GM12874 (cell line): ENCODE data around the gene PAM.

Source experiments
- TF ChIP-seq, protein P1 (sequence below): IDR thresholded peaks from 2 replicates; pipeline ENCODE4 v1.5.1; 2011; ENCODE audit warnings: low read depth, mild to moderate bottlenecking, control low read depth, low read length, moderate library complexity; ENCODE audit not compliant: insufficient read depth

PAM gene

DNA sequence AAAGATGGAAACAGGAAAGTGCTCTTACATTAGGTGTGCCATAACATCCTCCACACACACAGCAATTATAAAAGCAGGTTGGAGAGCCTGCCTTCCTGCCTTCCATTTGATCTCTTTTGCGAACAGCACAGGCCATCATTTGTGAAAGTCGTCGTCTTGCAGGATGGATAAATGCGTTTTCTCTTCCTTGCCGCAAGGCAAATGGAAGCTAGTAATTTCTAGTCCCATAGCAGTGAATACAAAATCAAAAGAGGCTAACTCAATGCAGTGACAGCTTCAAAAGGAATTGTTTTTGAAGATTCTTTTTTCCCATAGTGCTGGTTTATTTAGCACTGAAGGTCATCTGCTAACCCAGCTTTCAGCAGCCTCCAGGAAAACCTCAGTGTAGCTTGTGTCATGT is 186.0 kb downstream of the PAM start:
- TF ChIP-seq, protein P1, sequence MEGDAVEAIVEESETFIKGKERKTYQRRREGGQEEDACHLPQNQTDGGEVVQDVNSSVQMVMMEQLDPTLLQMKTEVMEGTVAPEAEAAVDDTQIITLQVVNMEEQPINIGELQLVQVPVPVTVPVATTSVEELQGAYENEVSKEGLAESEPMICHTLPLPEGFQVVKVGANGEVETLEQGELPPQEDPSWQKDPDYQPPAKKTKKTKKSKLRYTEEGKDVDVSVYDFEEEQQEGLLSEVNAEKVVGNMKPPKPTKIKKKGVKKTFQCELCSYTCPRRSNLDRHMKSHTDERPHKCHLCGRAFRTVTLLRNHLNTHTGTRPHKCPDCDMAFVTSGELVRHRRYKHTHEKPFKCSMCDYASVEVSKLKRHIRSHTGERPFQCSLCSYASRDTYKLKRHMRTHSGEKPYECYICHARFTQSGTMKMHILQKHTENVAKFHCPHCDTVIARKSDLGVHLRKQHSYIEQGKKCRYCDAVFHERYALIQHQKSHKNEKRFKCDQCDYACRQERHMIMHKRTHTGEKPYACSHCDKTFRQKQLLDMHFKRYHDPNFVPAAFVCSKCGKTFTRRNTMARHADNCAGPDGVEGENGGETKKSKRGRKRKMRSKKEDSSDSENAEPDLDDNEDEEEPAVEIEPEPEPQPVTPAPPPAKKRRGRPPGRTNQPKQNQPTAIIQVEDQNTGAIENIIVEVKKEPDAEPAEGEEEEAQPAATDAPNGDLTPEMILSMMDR: no peak

DNA sequence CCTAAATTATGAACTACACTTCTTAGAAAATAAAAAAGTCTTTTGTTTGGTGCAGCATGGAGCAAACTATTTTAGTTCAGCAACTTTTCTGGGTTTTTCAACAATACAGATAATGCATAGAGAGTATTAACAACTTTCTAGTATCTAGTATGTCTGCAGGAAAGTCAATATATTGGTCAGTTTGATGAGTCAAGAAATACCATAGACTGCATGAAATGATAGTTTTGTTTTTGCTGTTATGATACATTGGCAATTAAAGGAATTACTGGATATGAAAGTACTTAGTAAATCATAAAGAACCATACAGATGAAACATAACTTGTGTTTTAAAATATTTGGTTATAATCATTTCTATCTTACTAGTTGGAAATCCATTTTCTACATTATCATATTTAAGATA is 191.3 kb downstream of the PAM start:
- TF ChIP-seq, protein P1: no peak

DNA sequence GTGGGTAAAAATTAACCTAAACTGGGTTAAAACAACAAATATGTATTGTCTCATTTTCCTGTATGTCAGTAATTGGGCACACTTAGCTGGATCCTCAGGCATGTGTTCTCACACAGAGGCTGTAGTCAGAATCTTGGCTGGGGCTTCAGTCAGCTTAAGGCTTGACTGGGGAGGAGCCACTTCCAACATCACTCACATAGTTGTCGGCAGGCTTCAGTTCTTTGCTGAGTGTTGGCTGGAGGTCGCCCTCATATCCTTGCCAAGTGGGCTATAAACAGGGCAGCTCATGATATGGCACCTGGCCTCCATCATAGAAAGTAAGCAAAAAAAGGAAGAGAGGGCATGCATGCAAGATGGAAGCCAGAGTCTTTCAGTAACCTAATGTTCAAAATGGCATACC is 191.9 kb downstream of the PAM start:
- TF ChIP-seq, protein P1: no peak

DNA sequence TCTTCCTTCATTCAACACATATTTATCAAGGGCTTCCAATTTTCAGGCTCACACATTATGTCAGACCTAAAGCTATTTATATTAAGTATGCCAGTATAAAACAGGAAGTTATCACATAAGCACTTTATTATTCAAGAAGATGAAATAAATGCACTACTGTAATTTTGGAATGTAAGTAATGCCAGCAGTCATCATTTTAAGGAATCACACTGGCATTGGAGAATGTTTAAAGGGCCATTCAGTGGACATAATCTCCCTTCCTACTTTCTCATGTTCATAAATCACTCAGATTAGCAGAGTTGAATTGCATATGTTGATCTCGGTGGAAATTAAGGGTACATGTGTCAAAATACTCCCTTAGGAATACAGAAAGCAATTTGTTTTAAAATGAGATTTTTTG is 200.4 kb downstream of the PAM start:
- TF ChIP-seq, protein P1: no peak

DNA sequence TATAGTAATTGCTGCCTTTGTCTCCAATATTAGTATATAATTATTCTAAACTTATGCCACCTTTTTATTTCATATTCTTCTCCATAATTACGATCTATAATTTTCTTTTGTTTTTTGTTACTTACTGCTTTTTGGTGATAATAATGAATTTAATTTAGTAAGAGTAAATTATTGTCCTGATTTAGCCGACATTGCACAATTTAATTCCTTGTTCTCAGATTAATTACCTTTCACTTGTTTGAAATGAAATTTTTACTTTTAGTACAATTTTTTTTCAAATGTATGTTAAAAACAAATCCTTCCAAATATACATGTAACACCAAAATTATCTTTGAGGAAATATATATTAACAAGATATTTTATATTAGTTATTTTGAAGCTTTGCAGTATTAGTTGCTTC is 201.5 kb downstream of the PAM start:
- TF ChIP-seq, protein P1: no peak

DNA sequence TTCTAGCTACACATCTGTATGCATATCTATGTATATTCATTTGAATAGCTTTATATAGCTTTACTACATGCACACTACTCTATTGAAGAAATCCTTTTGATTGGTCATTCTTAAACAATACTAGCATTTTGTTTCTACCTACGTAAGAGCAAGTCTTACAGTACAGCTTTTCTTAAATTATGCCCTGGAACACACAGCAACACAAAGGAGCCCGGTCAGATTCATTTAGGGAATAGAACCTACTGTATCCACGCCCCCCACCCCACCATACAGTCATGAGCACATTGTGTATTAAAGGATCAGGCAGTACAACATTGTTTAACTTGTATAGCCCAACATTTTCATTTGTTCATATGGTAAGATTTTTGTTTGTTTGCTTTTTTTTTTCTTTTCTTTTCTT is 202.0 kb downstream of the PAM start:
- TF ChIP-seq, protein P1: no peak

DNA sequence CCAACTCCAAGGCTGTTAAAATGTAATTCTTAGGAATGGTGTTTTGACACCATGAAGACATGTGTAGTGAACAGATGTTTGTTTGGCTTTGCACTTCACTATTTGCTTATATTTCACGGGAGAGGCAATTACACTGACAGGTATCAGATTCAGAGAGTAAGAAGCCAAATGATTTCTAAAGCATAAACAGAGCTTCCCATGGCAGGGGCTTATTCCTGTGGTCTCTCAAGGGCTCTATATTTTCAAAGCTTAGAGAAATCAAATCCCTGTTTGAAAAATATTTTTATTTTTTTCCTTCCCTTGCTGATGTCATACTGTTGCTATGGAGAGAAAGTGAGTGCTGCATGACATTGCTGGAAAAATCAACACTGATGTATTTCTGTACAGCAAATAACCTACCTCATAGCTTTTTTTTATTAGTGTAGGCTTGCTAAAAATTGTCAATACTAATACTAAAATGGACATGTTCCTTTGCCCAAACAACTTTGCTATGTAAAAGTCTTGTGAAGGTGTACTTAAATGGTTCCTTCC is 203.4 kb downstream of the PAM start:
- TF ChIP-seq, protein P1: no peak
